Measurements from ENCODE around the gene KRTAP1-1. TPM values are rescaled to one million over a fixed set of nuclear protein-coding genes. Genes with fewer than 3 reads are reported as not detected.
"Not testable (repeated sequence)": the region's sequence is repeated elsewhere in the genome, so short reads cannot be mapped to it uniquely, and the experiment has no call there.

The KRTAP1-1 gene
- total RNA-seq, 2 donors from 2014 or later = 1.4 TPM; not detected in 1

DNA sequence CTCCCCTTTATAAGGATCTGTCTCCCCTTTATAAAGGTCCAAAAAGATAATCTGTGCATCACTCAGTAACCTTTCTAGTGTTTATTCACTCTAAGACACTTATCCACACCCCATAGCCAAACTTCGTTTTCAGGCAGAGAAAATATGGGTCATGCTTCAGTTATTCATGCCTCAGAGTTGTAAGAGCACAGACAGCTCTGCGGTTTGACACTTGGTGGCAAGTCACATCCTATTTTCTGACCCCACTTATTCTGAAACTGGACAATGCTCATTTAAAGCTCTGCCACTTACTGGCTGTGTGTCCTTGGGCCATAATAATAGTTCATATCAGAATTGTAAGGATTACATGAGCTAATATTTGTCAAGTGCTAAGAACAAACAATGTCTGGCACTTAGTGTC is 7.9 kb upstream of the KRTAP1-1 start:
- Histone ChIP-seq H3K4me3 (no peak overlapping the region), H3K27me3 (replicated peaks; ENCODE audit: insufficient read depth) (no peaks in the 10 kb centered on the region), H3K27ac (no peak overlapping the region), H3K36me3 (no peaks in the 10 kb centered on the region), H3K9me3 (no peaks in the 10 kb centered on the region), H3K4me1 (replicated peaks) (no peaks in the 10 kb centered on the region)
- intact Hi-C loops (cut with DNase I) = no loop called here
- no peak for TF ChIP-seq POLR2AphosphoS5 (IDR thresholded peaks at IDR 0.05)
- TF ChIP-seq, protein P1, sequence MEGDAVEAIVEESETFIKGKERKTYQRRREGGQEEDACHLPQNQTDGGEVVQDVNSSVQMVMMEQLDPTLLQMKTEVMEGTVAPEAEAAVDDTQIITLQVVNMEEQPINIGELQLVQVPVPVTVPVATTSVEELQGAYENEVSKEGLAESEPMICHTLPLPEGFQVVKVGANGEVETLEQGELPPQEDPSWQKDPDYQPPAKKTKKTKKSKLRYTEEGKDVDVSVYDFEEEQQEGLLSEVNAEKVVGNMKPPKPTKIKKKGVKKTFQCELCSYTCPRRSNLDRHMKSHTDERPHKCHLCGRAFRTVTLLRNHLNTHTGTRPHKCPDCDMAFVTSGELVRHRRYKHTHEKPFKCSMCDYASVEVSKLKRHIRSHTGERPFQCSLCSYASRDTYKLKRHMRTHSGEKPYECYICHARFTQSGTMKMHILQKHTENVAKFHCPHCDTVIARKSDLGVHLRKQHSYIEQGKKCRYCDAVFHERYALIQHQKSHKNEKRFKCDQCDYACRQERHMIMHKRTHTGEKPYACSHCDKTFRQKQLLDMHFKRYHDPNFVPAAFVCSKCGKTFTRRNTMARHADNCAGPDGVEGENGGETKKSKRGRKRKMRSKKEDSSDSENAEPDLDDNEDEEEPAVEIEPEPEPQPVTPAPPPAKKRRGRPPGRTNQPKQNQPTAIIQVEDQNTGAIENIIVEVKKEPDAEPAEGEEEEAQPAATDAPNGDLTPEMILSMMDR (IDR thresholded peaks at IDR 0.05) = no peak
- TF ChIP-seq POLR2A (IDR thresholded peaks at IDR 0.05) = no peak
- no peak for DNase-seq (ENCODE audit: low spot score)
- 68% methylated on average over 2 of the region's 2 CpGs for WGBS

DNA sequence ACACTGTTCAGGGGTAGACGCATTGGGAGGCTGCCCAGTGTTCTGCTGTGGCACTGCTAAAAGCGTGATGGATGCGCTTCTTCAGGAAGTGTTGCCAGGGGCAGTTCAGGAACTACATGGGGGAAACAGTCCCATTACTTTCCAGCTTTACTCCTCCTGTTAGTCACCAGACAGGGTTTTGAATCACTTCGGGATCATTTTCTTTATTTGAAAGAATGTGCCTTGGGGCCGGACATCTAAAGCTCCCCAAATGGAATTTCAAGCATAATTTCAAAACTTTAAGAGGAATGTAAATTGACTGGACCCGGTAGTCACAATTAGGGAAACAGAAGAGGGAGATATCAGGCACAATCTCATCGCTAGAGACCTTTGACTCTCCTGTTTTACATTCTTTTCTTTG is 7.2 kb upstream of the KRTAP1-1 start:
- intact Hi-C loops (cut with DNase I) = no loop called here
- TF ChIP-seq, protein P1 (IDR thresholded peaks at IDR 0.05) = no peak
- TF ChIP-seq POLR2AphosphoS5 (IDR thresholded peaks at IDR 0.05) = no peak
- TF ChIP-seq POLR2A (IDR thresholded peaks at IDR 0.05) = no peak
- 69% methylated on average over 7 of the region's 7 CpGs for WGBS
- Histone ChIP-seq H3K4me3 (no peak overlapping the region), H3K27me3 (replicated peaks; ENCODE audit: insufficient read depth) (no peaks in the 10 kb centered on the region), H3K9me3 (no peaks in the 10 kb centered on the region), H3K27ac (no peak overlapping the region), H3K36me3 (no peaks in the 10 kb centered on the region), H3K4me1 (replicated peaks) (no peaks in the 10 kb centered on the region)
- DNase-seq (ENCODE audit: low spot score) = no peak

DNA sequence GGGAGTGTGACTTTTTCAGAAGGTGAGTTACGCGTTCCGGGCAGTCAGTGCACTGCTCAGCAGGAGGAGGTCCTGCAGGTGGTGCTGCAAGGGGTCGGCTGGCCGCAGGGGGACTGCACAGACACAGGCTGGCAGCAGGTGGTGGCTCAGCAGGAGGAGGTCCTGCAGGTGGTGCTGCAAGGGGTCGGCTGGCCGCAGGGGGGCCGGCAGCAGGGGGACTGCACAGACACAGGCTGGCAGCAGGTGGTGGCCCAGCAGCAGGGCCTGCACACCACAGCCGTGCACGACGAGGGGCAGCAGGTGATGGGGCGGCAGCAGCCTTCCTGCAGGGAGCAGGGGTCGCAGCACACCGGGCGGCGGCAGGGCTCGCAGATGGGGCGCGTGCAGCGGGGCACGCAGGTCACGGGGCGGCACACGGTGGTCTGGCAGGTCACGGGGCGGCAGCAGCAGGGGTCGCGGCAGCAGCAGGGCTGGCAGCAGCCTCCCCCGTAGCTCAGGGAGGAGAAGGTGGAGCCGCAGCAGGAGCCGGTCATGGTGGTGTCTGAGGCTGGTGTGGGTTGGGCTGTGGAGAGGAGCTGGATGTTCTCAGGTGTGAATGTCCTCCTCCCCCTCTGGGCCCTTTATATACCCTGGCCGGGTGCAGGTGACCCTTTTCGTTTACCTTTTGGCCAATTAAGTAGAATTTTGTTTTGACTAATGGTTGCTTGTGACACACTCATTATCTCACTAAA is 5.7 kb upstream of the KRTAP1-1 start, which contains the start of gene KRTAP2-1:
KRTAP2-1 (minus strand) TSS at position 582 of the 731 bp plus-strand sequence; CDS start at position 533, 49 bp downstream.
- H3K27me3 ChIP-seq (replicated peaks; ENCODE audit: insufficient read depth); intact Hi-C loops (cut with DNase I): not testable (repeated sequence)
- 70% methylated on average over 10 of the region's 33 CpGs for WGBS

DNA sequence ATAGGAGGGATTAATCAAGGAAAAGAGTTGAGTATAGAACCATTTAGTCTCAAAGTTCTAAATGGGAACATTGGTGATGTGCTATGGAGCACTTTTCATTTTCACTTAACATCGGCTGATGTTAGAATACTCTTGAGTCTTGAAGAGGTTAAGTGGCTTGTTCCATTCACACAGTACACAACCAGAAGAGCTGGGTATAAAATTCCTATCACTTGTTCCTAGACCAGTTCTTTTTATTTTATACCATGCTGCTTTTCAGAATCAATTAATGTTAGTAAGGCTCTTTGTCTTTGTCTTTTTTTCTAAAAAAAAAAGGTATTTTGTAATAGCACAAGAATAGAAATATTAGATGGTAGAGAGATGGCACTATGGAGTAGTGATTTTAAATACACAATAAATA is 1.7 kb upstream of the KRTAP1-1 start:
- no peak for TF ChIP-seq POLR2AphosphoS5 (IDR thresholded peaks at IDR 0.05)
- DNase-seq (ENCODE audit: low spot score) = no peak
- intact Hi-C loops (cut with DNase I) = no loop called here
- H3K4me3 ChIP-seq = no peak overlapping the region
- H3K27ac ChIP-seq = no peak overlapping the region
- WGBS = 88% methylated on average over 1 of the region's 1 CpG
- no peaks in the 10 kb centered on the region for H3K36me3 ChIP-seq
- H3K4me1 ChIP-seq (replicated peaks) = no peaks in the 10 kb centered on the region
- H3K9me3 ChIP-seq = no peaks in the 10 kb centered on the region
- H3K27me3 ChIP-seq (replicated peaks; ENCODE audit: insufficient read depth) = no peaks in the 10 kb centered on the region

More for the DNA sequence above, 5.7 kb upstream of the KRTAP1-1 start, which contains the start of gene KRTAP2-1:
- not testable (repeated sequence) for H3K9me3 ChIP-seq; DNase-seq (ENCODE audit: low spot score); H3K4me3 ChIP-seq; H3K27ac ChIP-seq; H3K36me3 ChIP-seq; H3K4me1 ChIP-seq (replicated peaks)

DNA sequence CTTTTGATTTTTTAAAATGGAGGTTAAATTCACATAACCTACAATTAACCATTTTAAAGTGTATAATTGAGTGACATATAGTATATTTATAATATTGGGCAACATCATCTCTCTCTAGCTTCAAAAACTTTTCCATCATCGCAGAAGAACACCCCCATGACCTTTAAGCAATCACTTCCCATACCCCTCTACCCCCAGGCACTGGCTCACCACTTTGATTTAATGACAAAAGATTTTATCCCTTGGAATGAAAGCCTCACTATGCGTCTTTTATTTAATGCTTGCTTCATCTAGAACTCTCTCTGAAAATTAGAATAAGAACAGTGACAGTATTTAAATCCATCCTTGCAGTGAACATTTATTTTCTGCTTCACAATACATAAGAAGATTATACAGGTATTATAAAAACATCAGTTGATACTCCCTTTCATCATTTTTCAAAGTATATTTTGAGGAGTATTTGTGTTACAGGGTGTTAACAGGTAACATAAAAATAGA is 3.3 kb downstream of the KRTAP1-1 start:
- Histone ChIP-seq H3K9me3 (no peaks in the 10 kb centered on the region), H3K27ac (no peak overlapping the region), H3K4me1 (replicated peaks) (no peaks in the 10 kb centered on the region), H3K27me3 (replicated peaks; ENCODE audit: insufficient read depth) (no peaks in the 10 kb centered on the region), H3K36me3 (no peaks in the 10 kb centered on the region), H3K4me3 (no peak overlapping the region)
- TF ChIP-seq, protein P1 (IDR thresholded peaks at IDR 0.05) = no peak
- no peak for TF ChIP-seq POLR2AphosphoS5 (IDR thresholded peaks at IDR 0.05)
- no peak for TF ChIP-seq POLR2A (IDR thresholded peaks at IDR 0.05)
- WGBS = 89% methylated on average over 2 of the region's 2 CpGs
- intact Hi-C loops (cut with DNase I) = no loop called here
- DNase-seq (ENCODE audit: low spot score) = no peak

DNA sequence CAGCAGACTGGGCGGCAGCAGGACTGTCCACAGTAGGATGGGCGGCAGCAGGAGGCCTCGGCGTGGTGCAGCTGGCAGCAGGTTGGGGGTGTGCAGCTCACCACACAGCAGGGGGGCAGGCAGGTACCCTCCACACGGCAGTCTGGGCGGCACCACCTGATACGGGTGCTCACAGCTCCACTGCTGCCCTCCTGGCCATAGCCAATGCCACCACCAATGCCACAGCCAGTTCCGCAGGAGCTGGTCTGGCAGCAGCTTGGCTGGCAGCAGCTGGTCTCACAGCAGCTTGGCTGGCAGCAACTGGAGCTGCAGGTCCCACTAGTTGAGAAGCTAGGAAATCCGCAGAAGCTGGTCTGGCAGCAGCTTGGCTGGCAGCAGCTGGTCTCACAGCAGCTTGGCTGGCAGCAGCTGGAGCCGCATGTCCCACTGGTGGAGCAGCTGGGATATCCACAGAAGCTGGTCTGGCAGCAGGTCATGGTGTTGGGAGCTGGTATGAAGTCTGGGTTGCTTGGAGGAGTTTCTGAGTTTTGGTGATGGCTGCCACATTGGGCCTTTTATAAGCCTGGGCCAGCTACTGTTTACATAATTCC is 6.8 kb downstream of the KRTAP1-1 start, which contains the start of gene KRTAP1-3:
KRTAP1-3 (minus strand) TSS at position 529 of the 590 bp plus-strand sequence; CDS start at position 476, 53 bp downstream.
- H3K27me3 ChIP-seq (replicated peaks; ENCODE audit: insufficient read depth); H3K27ac ChIP-seq; H3K36me3 ChIP-seq; H3K4me1 ChIP-seq (replicated peaks); intact Hi-C loops (cut with DNase I); H3K9me3 ChIP-seq; DNase-seq (ENCODE audit: low spot score); H3K4me3 ChIP-seq: not testable (repeated sequence)
- WGBS = 69% methylated on average over 10 of the region's 10 CpGs

Measured in prostate gland (tissue), 2 donors.